ENCODE measurements around the gene WDR59. TPM values are rescaled to one million over a fixed set of nuclear protein-coding genes. Genes with fewer than 3 reads are reported as not detected.

Gene WDR59
- total and polyA plus RNA-seq, 2 donors (not counting 3 experiments of a cell fraction or from before 2014, with no cell fraction given) = 51.1 to 60.0 TPM

GRCh38 chr16:74877706-74878105 lies 107.2 kb downstream of the WDR59 start:
- Histone ChIP-seq H3K9me3 (replicated peaks; ENCODE audit: control insufficient read depth, insufficient read depth, low read length) (no peaks in the 10 kb centered on the region), H2AFZ (ENCODE audit: low read depth, low read length) (no peak overlapping the region), H3K4me2 (ENCODE audit: insufficient read depth, low read length) (no peak overlapping the region), H3K79me2 (ENCODE audit: control insufficient read depth, insufficient read depth, low read length) (no peaks in the 10 kb centered on the region), H4K20me1 (replicated peaks; ENCODE audit: control insufficient read depth, extremely low read depth, insufficient read depth, low read length) (no peaks in the 10 kb centered on the region), H3K36me3 (ENCODE audit: control insufficient read depth in 2 of 2, extremely low read depth in 1 of 2, insufficient read depth in 2 of 2, low read length in 2 of 2) (peaks cover 0 to 9% of the 10 kb centered on the region in 2 experiments), H3K27me3 (ENCODE audit: control insufficient read depth in 2 of 2, insufficient read depth in 2 of 2, low read length in 2 of 2) (no peaks in the 10 kb centered on the region), H3K9ac (replicated peaks; ENCODE audit: extremely low read depth, insufficient read depth, low read length) (no peak overlapping the region), H3K9me1 (replicated peaks; ENCODE audit: control insufficient read depth, extremely low read depth, insufficient read depth, low read length) (no peaks in the 10 kb centered on the region), H3K4me3 (replicated peaks in 1 of 3; ENCODE audit: insufficient read depth in 1 of 3, low read depth in 1 of 3, low read length in 3 of 3) (no peak overlapping the region), H3K4me1 (ENCODE audit: control insufficient read depth, extremely low read depth, insufficient read depth, low read length) (no peaks in the 10 kb centered on the region), H3K27ac (ENCODE audit: insufficient read depth, low read depth, low read length) (no peak overlapping the region)
- TF ChIP-seq MAX (IDR thresholded peaks at IDR 0.05; ENCODE audit: insufficient read depth, insufficient read length) = no peak
- TF ChIP-seq POLR2A (IDR thresholded peaks at IDR 0.05; ENCODE audit: low read depth, low read length) = no peak
- no peak for TF ChIP-seq MYC (IDR thresholded peaks at IDR 0.05; ENCODE audit: low read depth, low read length)
- TF ChIP-seq EZH2 (IDR thresholded peaks at IDR 0.05; ENCODE audit: borderline replicate concordance, low read depth, low read length, severe bottlenecking) = no peak
- TF ChIP-seq FOS (IDR thresholded peaks at IDR 0.05; ENCODE audit: borderline replicate concordance, insufficient read depth, low read length) = no peak
- dilution Hi-C loops (cut with MboI; ENCODE audit: extremely low pct_ligation_motif_present, low sequenced_read_pairs) (no loop called here), intact Hi-C loops (cut with micrococcal nuclease) (no loop called here)
- ChIA-PET POLR2A (no interaction called here), CTCF (interaction anchor here (0.9 kb wide), 1 partner anchor 15 kb away, joined by 6 read pairs; no protein-coding TSS in a partner anchor)
- DNase-seq (ENCODE audit: low read depth, low spot score) (no peak), FAIRE-seq (no peak)
- BruUV-seq (replicated peaks) = no TSS peak

- Histone ChIP-seq H3K4me3 (replicated peaks in 1 of 3; ENCODE audit: insufficient read depth in 1 of 3, low read depth in 1 of 3, low read length in 3 of 3) (no peak overlapping the region), H3K9ac (replicated peaks; ENCODE audit: extremely low read depth, insufficient read depth, low read length) (no peak overlapping the region), H3K9me3 (replicated peaks; ENCODE audit: control insufficient read depth, insufficient read depth, low read length) (no peaks in the 10 kb centered on the region), H3K36me3 (ENCODE audit: control insufficient read depth in 2 of 2, extremely low read depth in 1 of 2, insufficient read depth in 2 of 2, low read length in 2 of 2) (peaks cover 0 to 9% of the 10 kb centered on the region in 2 experiments), H3K4me2 (ENCODE audit: insufficient read depth, low read length) (no peak overlapping the region), H3K27ac (ENCODE audit: insufficient read depth, low read depth, low read length) (no peak overlapping the region), H3K9me1 (replicated peaks; ENCODE audit: control insufficient read depth, extremely low read depth, insufficient read depth, low read length) (no peaks in the 10 kb centered on the region), H2AFZ (ENCODE audit: low read depth, low read length) (no peak overlapping the region), H3K79me2 (ENCODE audit: control insufficient read depth, insufficient read depth, low read length) (no peaks in the 10 kb centered on the region), H3K4me1 (ENCODE audit: control insufficient read depth, extremely low read depth, insufficient read depth, low read length) (no peaks in the 10 kb centered on the region), H4K20me1 (replicated peaks; ENCODE audit: control insufficient read depth, extremely low read depth, insufficient read depth, low read length) (no peaks in the 10 kb centered on the region), H3K27me3 (ENCODE audit: control insufficient read depth in 2 of 2, insufficient read depth in 2 of 2, low read length in 2 of 2) (no peaks in the 10 kb centered on the region)
- dilution Hi-C loops (cut with MboI; ENCODE audit: extremely low pct_ligation_motif_present, low sequenced_read_pairs) = no loop called here
- CTCF ChIA-PET = interaction anchor here (3.8 kb wide), 1 partner anchor 12 kb away, joined by 29 read pairs; no protein-coding TSS in a partner anchor
- no peak for FAIRE-seq
- POLR2A ChIA-PET = no interaction called here
- intact Hi-C loops (cut with micrococcal nuclease) = no loop called here
- TF ChIP-seq POLR2AphosphoS5 (IDR thresholded peaks at IDR 0.05; ENCODE audit: insufficient read depth, low read depth, low read length) (no peak), MYC (IDR thresholded peaks at IDR 0.05; ENCODE audit: low read depth, low read length) (no peak), JUN (IDR thresholded peaks at IDR 0.05; ENCODE audit: borderline replicate concordance, insufficient read depth, insufficient read length, low read depth) (no peak), MAX (IDR thresholded peaks at IDR 0.05; ENCODE audit: insufficient read depth, insufficient read length) (no peak), CTCF (IDR thresholded peaks at IDR 0.05; ENCODE audit: extremely low read depth in 1 of 2, insufficient read depth in 1 of 2, low read depth in 1 of 2, low read length in 2 of 2) (no peak), EZH2 (IDR thresholded peaks at IDR 0.05; ENCODE audit: borderline replicate concordance, low read depth, low read length, severe bottlenecking) (no peak), POLR2A (IDR thresholded peaks at IDR 0.05; ENCODE audit: low read depth, low read length) (no peak), FOS (IDR thresholded peaks at IDR 0.05; ENCODE audit: borderline replicate concordance, insufficient read depth, low read length) (no peak), GATA2 (IDR thresholded peaks at IDR 0.05; ENCODE audit: insufficient read depth, insufficient read length, low read depth, low read length) (no peak)
- no peak for DNase-seq (ENCODE audit: low read depth, low spot score)
- no TSS peak for BruUV-seq (replicated peaks)
These were observed 109.9 kb downstream of the WDR59 start for GRCh38 chr16:74874912-74875546.
